ENCODE data around the gene CCDC196. TPM values are rescaled to one million over a fixed set of nuclear protein-coding genes. Genes with fewer than 3 reads are reported as not detected.
"Not testable (repeated sequence)": the region's sequence is repeated elsewhere in the genome, so short reads cannot be mapped to it uniquely, and the experiment has no call there.

The CCDC196 gene
- polyA plus RNA-seq, 3 donors, result 0.12 to 0.42 (median 0.18) TPM

DNA sequence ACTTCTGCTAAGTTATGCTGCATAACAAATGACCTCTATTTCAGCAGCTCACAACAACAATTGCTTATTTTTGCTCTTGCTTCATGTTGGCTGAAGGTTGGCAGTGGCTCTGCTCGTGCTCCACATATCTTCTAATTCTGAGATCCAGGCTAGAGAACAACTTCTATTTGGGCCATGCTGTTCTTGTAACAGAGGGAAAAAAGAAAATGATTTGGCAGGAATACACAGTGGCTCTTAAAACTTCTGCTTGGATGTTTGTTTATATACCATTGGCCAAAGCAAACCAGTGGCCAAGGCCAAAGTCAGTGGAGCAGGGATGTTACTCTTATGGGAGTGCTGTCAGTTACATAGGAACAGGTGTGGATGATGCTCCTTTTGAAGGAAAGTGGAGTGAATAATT lies 53.9 kb downstream of the CCDC196 start:
- no peak for DNase-seq (ENCODE audit: extremely low read depth in 1 of 11, low read depth in 9 of 11, low spot score in 4 of 11)

DNA sequence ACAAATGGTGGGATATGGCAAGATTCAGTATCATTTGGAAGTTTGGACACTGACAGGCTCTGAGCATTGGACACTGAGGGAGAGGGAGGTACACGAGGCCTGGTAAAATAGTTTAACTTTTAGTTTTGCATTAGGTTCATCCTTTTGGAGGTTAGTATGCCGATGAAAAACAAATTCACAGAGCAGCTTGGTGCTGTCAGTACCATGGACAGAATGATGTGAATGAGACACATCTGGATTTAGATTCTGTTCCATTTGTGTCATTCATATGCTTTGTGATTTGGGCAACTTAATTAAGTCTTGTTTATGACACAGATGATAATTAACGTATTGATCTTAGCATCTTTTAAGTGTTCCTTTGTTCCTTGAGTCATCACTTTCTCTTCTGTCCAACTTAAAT lies 55.5 kb downstream of the CCDC196 start:
- no peak for DNase-seq (ENCODE audit: extremely low read depth in 1 of 11, low read depth in 9 of 11, low spot score in 4 of 11)

DNA sequence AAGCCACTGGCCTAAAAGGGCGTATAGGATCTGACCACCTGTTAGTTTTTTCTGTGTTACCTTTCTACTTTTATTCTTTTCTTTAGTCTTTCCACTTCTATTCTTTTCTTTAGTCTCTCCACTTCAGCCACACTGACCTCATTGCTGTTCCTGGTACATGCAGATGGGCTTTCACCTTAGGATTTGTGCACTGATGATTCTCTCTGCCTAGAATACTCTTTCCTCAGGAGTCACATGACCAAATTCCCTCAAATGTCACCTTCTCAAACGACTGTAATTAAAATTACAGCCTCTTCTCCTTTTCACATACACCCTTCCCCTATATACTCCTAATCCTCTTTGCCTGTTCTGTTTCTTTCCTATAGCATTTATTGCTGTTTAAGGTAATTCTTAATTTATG lies 57.8 kb downstream of the CCDC196 start:
- no peak for DNase-seq (ENCODE audit: extremely low read depth in 1 of 11, low read depth in 9 of 11, low spot score in 4 of 11)

DNA sequence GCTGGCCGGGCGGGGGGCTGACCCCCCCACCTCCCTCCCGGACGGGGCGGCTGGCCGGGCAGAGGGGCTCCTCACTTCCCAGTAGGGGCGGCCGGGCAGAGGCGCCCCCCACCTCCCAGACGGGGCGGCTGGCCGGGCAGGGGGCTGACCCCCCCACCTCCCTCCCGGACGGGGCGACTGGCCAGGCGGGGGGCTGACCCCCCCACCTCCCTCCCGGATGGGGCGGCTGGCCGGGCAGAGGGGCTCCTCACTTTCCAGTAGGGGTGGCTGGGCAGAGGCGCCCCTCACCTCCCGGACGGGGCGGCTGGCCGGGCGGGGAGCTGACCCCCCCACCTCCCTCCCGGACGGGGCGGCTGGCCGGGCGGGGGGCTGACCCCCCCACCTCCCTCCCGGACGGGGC lies 59.0 kb downstream of the CCDC196 start:
- DNase-seq (ENCODE audit: extremely low read depth in 1 of 11, low read depth in 9 of 11, low spot score in 4 of 11), result not testable (repeated sequence)

DNA sequence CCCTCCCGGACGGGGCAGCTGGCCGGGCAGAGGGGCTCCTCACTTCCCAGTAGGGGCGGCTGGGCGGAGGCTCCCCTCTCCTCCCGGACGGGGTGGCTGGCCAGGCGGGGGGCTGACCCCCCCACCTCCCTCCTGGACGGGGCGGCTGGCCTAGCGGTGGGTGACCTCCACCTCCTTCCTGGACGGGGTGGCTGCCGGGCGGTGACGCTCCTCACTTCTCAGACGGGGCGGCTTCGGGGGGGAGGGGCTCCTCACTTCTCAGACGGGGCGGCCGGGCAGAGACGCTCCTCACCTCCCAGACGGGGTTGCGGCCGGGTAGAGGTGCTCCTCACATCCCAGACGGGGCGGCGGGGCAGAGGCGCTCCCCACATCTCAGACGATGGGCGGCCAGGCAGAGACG lies 59.6 kb downstream of the CCDC196 start:
- DNase-seq (ENCODE audit: extremely low read depth in 1 of 11, low read depth in 9 of 11, low spot score in 4 of 11), result not testable (repeated sequence)

Other genes starting within 250 kb of the CCDC196 start
- gene GPHN, start 21.8 kb downstream of the CCDC196 start, polyA plus RNA-seq (ENCODE audit: insufficient read length in 3 of 3), result 10 to 100 TPM; 66.0 to 77.8 (median 70.6) TPM